Jurkat, Clone E6-1 (cell line): Measurements from ENCODE around the gene MOB3B.

Experiments
- DNase-seq: peaks from one replicate; pipeline ENCODE4 v3.0.0-alpha.2; 2011; ENCODE audit warnings: low read depth, low spot score
- H3K4me3 ChIP-seq: 2 replicates; pipeline ENCODE4 v1.5.1; 2011; ENCODE audit warnings: mild to moderate bottlenecking, low read length, control low read depth, moderate library complexity

MOB3B gene

DNA sequence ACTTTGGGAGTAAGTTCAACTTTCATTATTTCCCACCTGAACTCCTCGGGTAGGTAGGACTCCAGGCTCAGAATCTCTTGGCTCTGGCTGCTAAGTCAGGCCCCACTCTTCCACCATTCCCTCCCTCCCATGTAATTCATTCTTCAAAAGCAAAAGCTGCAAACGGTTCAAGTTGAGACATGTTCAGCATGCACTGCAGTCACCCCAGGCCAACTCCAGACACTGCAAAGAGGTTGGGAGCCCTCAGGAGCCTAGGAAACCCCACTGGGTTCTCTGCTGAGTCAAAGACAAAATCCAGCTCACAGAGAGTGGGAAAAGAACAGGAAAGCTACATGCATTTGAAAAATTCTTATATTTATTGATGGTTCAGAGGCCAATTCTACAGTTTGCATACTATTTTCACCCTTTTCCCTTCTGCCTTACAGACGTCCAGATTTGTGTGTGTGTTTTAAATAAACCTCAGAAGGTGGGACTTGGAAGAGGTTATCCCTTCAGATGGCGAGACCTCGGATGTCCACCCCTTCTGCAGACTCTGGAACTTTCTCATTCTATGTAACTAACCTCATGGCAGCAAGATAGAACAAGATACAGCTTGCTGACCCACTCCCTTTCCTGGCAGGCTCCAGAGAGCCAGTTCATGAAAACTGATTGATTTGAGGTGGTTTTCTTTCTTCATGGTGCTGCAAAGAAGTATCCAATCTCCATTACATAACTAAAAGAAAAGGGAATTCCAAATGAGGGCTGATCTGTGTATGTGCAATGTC is 167.0 kb downstream of the MOB3B start:
- no peak for DNase-seq
- H3K4me3 ChIP-seq: no peak overlapping the region

GRCh38 chr9:27361492-27361891 is 168.1 kb downstream of the MOB3B start:
- H3K4me3 ChIP-seq: no peak overlapping the region
- DNase-seq: no peak

- no peak for DNase-seq
- H3K4me3 ChIP-seq: no peak overlapping the region
Measured at GRCh38 chr9:27359763-27360162, 169.9 kb downstream of the MOB3B start.

- no peak overlapping the region for H3K4me3 ChIP-seq
- no peak for DNase-seq
Measured at GRCh38 chr9:27358007-27358406, 171.6 kb downstream of the MOB3B start.

DNA sequence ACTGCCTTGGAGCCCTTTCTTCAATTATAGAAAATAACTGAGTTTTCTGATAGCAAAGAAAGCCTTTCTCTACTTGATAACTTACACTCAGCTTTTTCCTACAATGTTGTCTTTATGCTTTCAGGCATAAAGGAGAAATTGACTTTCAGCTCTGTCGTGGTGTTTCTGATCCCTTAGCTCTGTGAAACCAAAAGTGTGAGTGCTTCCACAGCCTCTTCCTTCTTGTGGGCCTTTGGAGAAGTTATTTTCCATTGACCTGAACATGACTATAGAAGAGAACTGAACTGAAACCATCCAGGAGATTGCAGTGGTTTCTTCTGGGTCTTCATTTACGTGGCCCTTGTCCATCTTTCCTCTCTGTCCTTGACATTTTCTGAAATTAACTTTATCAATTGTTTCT is 173.2 kb downstream of the MOB3B start:
- H3K4me3 ChIP-seq: no peak overlapping the region
- DNase-seq: no peak

DNA sequence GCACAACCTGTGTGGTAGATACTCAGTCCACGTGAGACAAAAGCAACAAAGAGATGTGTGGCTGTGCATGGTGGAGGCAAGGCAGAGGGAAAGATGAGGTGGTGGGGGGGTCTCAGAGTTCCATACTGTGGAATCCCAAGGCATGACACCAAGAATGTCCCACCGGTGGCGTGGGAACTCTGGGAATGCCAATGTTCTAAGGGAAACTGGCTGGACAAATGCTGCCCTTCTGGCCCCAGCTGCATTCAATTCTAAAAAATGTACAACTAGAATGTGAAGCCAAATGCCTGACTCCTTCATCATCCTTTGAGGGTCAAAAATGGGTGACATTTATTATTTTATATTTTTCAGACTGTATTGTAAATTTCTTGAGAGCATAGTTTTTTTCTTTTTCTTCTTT is 174.4 kb downstream of the MOB3B start:
- no peak for DNase-seq
- H3K4me3 ChIP-seq: no peak overlapping the region

GRCh38 chr9:27353474-27354229 is 176.0 kb downstream of the MOB3B start:
- DNase-seq: peak; percentile 18
- no peak overlapping the region for H3K4me3 ChIP-seq

DNA sequence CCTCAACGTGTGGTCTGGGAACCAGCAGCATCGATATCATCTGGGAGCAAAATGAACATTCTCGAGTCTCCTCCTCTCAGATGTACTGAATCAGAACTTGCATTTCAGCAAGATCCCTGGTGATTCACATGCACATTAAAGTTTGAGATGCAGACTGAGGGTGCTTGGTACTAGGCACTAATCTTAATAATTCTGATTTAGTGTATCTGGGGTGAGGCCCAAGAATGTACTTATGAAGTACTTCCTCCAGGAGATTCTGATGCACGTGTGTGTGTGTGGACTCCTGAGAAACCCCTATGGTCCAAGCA is 176.5 kb downstream of the MOB3B start:
- H3K4me3 ChIP-seq: no peak overlapping the region
- DNase-seq: no peak

DNA sequence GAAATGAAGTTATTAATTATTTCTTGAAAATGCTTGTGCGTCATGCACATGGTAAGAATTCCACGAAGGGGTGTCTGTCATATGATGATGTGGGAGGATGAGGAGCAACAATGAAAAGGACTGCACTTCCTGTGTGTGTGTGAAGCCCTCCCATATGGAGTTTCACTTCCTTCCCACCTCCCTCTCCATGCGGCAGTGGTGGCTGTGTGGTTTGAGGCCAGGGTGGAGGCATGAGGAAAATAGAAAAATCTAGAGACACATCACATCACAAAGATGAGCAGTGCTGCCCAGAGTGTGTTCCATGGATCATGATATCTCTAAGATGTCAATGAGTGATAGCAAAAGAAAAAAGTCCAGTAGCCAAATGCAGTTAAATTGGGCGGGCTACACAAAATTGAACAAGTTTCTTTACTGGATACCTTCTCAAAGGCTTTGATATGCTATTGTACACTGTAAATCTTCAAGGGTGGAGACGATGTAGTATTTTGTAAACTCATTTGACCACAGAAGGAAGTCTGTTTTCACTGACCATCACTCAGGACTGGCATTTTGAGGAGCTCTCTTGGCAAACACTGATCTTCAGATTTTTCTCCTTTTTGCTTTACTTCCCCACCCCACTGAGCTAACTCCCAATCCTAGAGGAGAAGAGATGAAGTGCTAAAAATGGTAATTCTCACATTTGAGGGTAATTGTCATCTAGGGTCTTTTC is 177.0 kb downstream of the MOB3B start:
- no peak for DNase-seq
- H3K4me3 ChIP-seq: no peak overlapping the region

DNA sequence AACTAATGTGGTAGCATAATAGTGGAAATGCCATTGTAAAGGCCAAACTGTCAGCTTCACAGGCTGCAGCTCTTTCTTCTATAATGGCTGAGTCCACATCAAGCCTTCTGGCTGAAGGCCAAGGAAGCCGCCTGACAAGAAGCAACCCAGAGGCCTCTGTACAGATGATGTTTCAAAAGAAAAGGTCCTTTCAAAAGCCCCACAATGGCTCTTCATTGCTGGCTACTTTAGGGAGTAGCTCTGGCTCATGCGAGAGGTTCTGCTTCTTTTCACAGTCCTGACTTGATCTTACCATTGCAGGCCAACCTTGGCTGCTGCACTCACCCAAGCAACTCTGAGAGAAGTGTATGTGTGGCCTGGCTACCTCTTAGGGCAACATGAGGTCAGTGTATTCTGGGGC is 178.2 kb downstream of the MOB3B start:
- no peak overlapping the region for H3K4me3 ChIP-seq
- no peak for DNase-seq

GRCh38 chr9:27350382-27350976 is 179.1 kb downstream of the MOB3B start:
- H3K4me3 ChIP-seq: no peak overlapping the region
- no peak for DNase-seq

GRCh38 chr9:27349698-27350080 is 179.9 kb downstream of the MOB3B start:
- DNase-seq: no peak
- no peak overlapping the region for H3K4me3 ChIP-seq

GRCh38 chr9:27348785-27349697 is 180.6 kb downstream of the MOB3B start:
- DNase-seq: no peak
- H3K4me3 ChIP-seq: no peak overlapping the region

GRCh38 chr9:27347889-27348288 is 181.7 kb downstream of the MOB3B start:
- no peak overlapping the region for H3K4me3 ChIP-seq
- DNase-seq: no peak

GRCh38 chr9:27344776-27345175 is 184.8 kb downstream of the MOB3B start:
- H3K4me3 ChIP-seq: no peak overlapping the region
- no peak for DNase-seq

DNA sequence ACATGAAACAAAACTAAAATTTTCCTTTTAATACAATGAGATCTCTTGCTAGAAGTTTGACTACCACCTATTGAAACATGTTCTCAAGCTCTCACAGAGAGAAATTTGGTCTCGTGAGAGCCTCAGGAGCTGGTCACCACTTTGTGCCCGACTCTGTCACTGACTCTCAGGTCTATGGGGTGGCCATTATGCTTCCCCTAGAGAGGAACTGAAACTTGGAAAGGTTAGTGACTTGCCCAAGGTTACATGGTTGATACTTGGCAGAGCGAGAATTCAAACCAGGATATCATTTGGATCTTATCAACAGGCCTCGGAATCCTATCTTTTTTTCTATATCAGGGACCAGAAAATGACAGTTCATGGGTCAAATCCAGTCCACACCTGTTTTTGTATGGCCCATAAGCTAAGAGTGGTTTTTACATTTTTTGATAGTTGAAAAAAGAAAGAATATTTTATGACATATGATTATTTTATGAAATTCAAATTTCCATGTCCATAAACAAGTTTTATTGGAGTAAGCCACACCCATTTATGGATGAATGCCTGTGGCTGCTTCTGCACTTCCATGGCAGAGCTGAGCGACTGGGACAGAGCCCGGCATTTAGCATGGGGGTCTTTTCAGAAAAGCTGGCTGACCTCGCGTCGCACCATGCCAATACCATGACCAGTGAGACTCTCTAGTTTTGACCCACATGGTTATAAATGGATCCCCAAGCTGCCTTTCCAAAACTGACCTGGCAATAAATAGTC is 187.9 kb downstream of the MOB3B start:
- no peak for DNase-seq
- no peak overlapping the region for H3K4me3 ChIP-seq

GRCh38 chr9:27340961-27341511 is 188.6 kb downstream of the MOB3B start:
- H3K4me3 ChIP-seq: no peak overlapping the region
- DNase-seq: no peak

DNA sequence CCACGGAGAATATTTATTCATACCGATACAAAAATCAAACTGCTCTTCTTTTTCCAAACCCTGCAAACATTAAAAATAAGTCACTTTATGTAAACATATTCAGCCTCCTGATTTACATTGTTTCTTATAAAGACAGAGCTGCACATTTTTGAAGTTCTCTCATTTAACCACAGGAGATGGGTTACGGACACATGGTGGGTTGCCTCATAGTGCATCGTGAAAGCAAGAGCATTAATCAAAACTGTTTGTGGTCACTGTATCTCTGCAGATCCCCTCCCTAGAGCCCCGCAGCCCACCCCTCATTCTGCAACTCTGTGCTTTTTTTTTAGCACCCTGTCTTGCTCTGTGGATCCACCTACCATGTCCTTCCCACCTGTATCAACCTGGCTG is 189.3 kb downstream of the MOB3B start:
- H3K4me3 ChIP-seq: no peak overlapping the region
- DNase-seq: no peak
